ENCODE measurements around the gene KRTAP6-3.

The KRTAP6-3 gene

GRCh38 chr21:30605968-30606367 is 13.7 kb downstream of the KRTAP6-3 start:
- no peak for TF ChIP-seq CTCF (IDR thresholded peaks at IDR 0.05; ENCODE audit: poor library complexity, severe bottlenecking)
- H3K4me3 ChIP-seq (ENCODE audit: severe bottlenecking) = no peak overlapping the region
- ATAC-seq (ENCODE audit: low read depth) = no peak
- H3K27me3 ChIP-seq (ENCODE audit: insufficient read depth, poor library complexity, severe bottlenecking) = no peaks in the 10 kb centered on the region
- no peaks in the 10 kb centered on the region for H3K9me3 ChIP-seq (ENCODE audit: severe bottlenecking)
- no peaks in the 10 kb centered on the region for H3K36me3 ChIP-seq (ENCODE audit: low read depth)
- H3K4me1 ChIP-seq (ENCODE audit: insufficient read depth, poor library complexity, severe bottlenecking) = no peaks in the 10 kb centered on the region
- H3K27ac ChIP-seq (ENCODE audit: poor library complexity, severe bottlenecking) = no peak overlapping the region
- DNase-seq (ENCODE audit: low spot score) = no peak

GRCh38 chr21:30612132-30612531 is 19.9 kb downstream of the KRTAP6-3 start:
- ATAC-seq (ENCODE audit: low read depth) (no peak), DNase-seq (ENCODE audit: low spot score) (no peak)
- Histone ChIP-seq H3K27ac (ENCODE audit: poor library complexity, severe bottlenecking) (no peak overlapping the region), H3K9me3 (ENCODE audit: severe bottlenecking) (no peaks in the 10 kb centered on the region), H3K4me1 (ENCODE audit: insufficient read depth, poor library complexity, severe bottlenecking) (no peaks in the 10 kb centered on the region), H3K27me3 (ENCODE audit: insufficient read depth, poor library complexity, severe bottlenecking) (no peaks in the 10 kb centered on the region), H3K4me3 (ENCODE audit: severe bottlenecking) (no peak overlapping the region), H3K36me3 (ENCODE audit: low read depth) (no peaks in the 10 kb centered on the region)
- no peak for TF ChIP-seq CTCF (IDR thresholded peaks at IDR 0.05; ENCODE audit: poor library complexity, severe bottlenecking)

GRCh38 chr21:30613836-30614235 is 21.6 kb downstream of the KRTAP6-3 start, which contains the start of gene KRTAP6-1:
Gene KRTAP6-1 (minus strand): TSS chr21:30613930. CDS start chr21:30613904, 26 bp downstream.
- no peak for ATAC-seq (ENCODE audit: low read depth)
- DNase-seq (ENCODE audit: low spot score) = no peak

GRCh38 chr21:30615199-30615598 is 23.0 kb downstream of the KRTAP6-3 start:
- peaks cover 6% of the 10 kb centered on the region for H3K4me1 ChIP-seq (ENCODE audit: insufficient read depth, poor library complexity, severe bottlenecking)
- no peaks in the 10 kb centered on the region for H3K36me3 ChIP-seq (ENCODE audit: low read depth)
- no peak for ATAC-seq (ENCODE audit: low read depth)
- no peak overlapping the region for H3K4me3 ChIP-seq (ENCODE audit: severe bottlenecking)
- no peaks in the 10 kb centered on the region for H3K27me3 ChIP-seq (ENCODE audit: insufficient read depth, poor library complexity, severe bottlenecking)
- no peak overlapping the region for H3K27ac ChIP-seq (ENCODE audit: poor library complexity, severe bottlenecking)
- TF ChIP-seq CTCF (IDR thresholded peaks at IDR 0.05; ENCODE audit: poor library complexity, severe bottlenecking) = no peak
- H3K9me3 ChIP-seq (ENCODE audit: severe bottlenecking) = no peaks in the 10 kb centered on the region
- no peak for DNase-seq (ENCODE audit: low spot score)

More at GRCh38 chr21:30613836-30614235, 21.6 kb downstream of the KRTAP6-3 start, which contains the start of gene KRTAP6-1:
- no peak within 1 kb of the TSS for H3K27ac ChIP-seq (ENCODE audit: poor library complexity, severe bottlenecking)
- TF ChIP-seq CTCF (IDR thresholded peaks at IDR 0.05; ENCODE audit: poor library complexity, severe bottlenecking) = no peak
- H3K4me3 ChIP-seq (ENCODE audit: severe bottlenecking) = no peak within 1 kb of the TSS
- H3K4me1 ChIP-seq (ENCODE audit: insufficient read depth, poor library complexity, severe bottlenecking) = no peaks in the 10 kb centered on the region
- no peaks in the 10 kb centered on the region for H3K27me3 ChIP-seq (ENCODE audit: insufficient read depth, poor library complexity, severe bottlenecking)
- no peaks in the 10 kb centered on the region for H3K9me3 ChIP-seq (ENCODE audit: severe bottlenecking)
- H3K36me3 ChIP-seq (ENCODE audit: low read depth) = no peaks in the 10 kb centered on the region

GRCh38 chr21:30616125-30616524 is 23.9 kb downstream of the KRTAP6-3 start, which contains the start of gene KRTAP20-1:
Gene KRTAP20-1 (plus strand): TSS chr21:30616425. CDS start chr21:30616455, 30 bp downstream.
- no peak for ATAC-seq (ENCODE audit: low read depth)
- peaks cover 10% of the 10 kb centered on the region for H3K4me1 ChIP-seq (ENCODE audit: insufficient read depth, poor library complexity, severe bottlenecking)
- H3K36me3 ChIP-seq (ENCODE audit: low read depth) = no peaks in the 10 kb centered on the region
- no peak within 1 kb of the TSS for H3K27ac ChIP-seq (ENCODE audit: poor library complexity, severe bottlenecking)
- no peak for TF ChIP-seq CTCF (IDR thresholded peaks at IDR 0.05; ENCODE audit: poor library complexity, severe bottlenecking)
- no peaks in the 10 kb centered on the region for H3K9me3 ChIP-seq (ENCODE audit: severe bottlenecking)
- no peaks in the 10 kb centered on the region for H3K27me3 ChIP-seq (ENCODE audit: insufficient read depth, poor library complexity, severe bottlenecking)
- no peak within 1 kb of the TSS for H3K4me3 ChIP-seq (ENCODE audit: severe bottlenecking)
- no peak for DNase-seq (ENCODE audit: low spot score)

Measured in RWPE2 (cell line).